Measurements from ENCODE around the gene PRDM16.

DNA sequence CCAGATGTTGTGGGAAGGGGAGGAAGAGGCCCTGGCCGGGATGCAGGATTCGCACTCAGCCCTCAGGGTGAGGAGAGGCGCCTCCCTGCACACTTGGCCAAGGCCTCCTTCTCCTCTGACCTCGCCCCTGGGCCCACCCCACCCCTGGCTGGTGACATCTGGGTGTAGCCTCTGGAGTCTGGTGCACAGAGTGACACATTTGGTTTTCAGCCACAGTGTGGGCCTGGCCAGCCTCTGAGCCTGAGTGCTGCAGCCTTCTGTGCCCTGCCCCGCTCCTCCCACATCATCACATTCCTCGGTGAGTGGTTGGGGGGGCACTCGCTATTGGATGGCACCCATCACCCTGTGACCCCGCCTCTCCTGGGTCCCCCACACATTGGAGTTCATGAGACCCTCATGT lies 45.8 kb downstream of the PRDM16 start:
- TF ChIP-seq, protein P1, sequence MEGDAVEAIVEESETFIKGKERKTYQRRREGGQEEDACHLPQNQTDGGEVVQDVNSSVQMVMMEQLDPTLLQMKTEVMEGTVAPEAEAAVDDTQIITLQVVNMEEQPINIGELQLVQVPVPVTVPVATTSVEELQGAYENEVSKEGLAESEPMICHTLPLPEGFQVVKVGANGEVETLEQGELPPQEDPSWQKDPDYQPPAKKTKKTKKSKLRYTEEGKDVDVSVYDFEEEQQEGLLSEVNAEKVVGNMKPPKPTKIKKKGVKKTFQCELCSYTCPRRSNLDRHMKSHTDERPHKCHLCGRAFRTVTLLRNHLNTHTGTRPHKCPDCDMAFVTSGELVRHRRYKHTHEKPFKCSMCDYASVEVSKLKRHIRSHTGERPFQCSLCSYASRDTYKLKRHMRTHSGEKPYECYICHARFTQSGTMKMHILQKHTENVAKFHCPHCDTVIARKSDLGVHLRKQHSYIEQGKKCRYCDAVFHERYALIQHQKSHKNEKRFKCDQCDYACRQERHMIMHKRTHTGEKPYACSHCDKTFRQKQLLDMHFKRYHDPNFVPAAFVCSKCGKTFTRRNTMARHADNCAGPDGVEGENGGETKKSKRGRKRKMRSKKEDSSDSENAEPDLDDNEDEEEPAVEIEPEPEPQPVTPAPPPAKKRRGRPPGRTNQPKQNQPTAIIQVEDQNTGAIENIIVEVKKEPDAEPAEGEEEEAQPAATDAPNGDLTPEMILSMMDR (IDR thresholded peaks at IDR 0.05; ENCODE audit: low read length): no peak
- TF ChIP-seq EZH2 (optimal IDR thresholded peaks at IDR 0.05; ENCODE audit: low read depth, low read length) (no peak), EZH2phosphoT487 (IDR thresholded peaks at IDR 0.05; ENCODE audit: low read length) (no peak)
